ENCODE data around the gene C1S.

The C1S gene

DNA sequence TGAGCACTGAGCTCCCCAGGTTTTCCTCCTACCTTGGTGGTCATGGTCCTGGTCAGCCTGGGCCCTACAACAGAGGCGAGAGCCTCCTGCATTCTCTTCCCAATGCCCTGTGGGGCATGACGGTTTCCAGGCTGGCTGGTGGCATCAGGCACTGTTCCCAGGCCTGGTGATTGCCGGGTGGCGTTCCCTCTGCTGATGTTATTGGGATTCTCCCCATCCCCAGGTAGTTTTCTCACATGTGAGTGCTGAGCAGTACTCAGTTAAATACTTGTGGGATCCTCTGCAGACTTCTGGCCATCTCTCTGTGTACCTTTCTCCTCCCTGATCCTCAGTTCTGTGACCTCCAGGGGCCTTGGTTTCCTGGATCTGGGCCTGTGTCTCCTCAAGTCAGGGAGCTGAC is 16.0 kb downstream of the C1S start:
- no peak for DNase-seq (ENCODE audit: low read depth)

DNA sequence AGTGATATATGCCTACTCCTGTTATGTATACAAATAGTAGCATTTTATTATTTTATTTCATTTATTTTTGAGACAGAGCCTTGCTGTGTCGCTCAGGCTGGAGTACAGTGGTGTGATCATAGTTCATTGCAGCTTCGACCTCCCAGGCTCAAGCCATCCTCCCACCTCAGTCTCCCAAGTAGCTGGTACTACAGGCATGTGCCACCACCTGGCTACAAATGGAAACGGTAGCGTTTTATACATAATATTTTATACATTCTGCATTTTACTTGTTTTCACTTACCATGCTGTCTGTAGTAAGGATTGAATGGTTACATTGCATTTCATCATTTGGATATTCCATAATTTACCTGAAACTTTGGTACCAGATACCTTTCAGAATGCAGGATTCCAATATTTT is 17.6 kb downstream of the C1S start:
- DNase-seq (ENCODE audit: low read depth): no peak

DNA sequence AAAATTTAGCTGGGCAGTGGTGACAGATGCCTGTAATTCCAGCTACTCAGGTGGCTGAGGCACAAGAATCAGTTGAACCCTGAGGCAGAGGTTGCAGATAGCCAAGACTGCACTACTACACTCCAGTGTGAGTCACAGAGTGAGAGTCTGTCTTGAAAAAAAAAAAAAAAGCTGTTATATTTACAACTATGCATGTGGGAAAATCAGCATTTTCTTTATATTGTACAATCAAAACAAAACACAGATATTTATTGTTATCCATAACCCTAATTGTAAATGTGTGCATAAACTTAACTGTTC is 19.3 kb downstream of the C1S start:
- peak; percentile 81 for DNase-seq (ENCODE audit: low read depth)

DNA sequence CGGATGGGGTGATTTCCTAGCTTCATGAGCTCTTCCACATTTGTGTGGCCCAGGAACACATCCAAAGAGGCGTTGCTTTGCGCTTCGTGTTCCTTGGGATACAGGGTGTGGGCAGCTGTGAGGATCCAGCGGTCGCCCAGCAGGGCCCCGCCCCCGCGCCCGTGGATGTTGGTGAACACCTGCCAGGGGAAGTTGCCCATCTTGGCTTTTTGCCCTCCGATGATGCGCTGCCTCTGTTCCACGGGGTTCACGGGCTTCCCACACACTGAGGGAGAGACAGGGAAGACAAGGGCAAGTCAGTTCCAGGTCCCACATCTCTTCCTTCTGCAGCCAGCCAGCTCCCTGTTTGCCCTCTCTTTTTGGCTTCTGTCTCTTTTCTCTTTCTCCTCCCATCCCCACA is 20.5 kb downstream of the C1S start:
- DNase-seq (ENCODE audit: low read depth): no peak

DNA sequence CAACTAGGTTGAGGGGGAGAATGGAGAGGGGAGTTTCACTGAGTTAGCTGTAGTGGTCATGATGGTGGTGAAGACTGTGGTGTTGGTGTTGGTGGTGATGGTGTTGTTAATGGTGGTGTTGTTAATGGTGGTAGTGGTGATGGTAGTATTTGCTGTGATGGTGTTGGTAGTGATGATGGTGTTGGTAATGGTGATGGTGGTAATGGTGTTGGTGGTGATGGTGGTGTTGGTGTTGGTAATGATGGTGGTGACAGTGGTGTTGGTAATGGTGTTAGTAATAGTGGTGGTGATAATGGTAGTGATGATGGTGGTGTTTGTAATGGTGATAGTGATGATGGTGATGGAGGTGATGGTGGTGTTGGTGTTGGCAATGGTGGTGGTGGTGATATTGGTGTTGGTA is 22.6 kb downstream of the C1S start:
- DNase-seq (ENCODE audit: low read depth): no peak

DNA sequence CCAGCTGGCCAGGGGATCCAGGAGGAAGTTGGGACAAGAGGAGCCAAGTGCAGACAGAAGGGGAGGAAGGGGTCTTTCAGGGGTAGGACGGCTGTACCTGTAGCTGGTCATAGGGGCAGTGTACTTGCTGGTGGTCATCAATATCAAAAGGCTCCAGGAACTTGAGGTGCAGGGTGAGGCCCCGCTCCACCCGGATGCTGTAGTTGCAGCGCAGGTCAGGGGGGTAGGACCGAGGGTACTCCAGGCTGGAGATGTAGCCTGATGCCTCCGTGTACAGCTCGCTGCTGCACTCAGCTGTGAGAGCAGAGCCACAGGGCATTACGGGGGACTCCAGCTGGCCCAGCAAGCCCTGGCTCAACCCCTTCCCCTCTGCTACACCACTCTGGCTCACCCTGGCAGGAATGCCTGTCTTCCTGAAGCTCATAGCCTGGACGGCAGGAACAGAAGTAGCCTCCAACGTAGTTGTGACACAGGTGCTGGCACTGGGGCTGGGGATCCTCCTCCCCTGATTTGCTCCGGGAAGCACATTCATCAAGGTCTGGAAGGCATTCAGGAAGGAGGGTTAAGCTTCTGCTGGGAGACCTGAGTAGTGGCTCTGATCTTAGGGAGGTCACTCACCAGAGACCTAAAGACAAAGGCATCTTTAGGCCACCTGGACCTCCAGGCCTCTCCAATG is 28.8 kb downstream of the C1S start:
- no peak for DNase-seq (ENCODE audit: low read depth)

DNA sequence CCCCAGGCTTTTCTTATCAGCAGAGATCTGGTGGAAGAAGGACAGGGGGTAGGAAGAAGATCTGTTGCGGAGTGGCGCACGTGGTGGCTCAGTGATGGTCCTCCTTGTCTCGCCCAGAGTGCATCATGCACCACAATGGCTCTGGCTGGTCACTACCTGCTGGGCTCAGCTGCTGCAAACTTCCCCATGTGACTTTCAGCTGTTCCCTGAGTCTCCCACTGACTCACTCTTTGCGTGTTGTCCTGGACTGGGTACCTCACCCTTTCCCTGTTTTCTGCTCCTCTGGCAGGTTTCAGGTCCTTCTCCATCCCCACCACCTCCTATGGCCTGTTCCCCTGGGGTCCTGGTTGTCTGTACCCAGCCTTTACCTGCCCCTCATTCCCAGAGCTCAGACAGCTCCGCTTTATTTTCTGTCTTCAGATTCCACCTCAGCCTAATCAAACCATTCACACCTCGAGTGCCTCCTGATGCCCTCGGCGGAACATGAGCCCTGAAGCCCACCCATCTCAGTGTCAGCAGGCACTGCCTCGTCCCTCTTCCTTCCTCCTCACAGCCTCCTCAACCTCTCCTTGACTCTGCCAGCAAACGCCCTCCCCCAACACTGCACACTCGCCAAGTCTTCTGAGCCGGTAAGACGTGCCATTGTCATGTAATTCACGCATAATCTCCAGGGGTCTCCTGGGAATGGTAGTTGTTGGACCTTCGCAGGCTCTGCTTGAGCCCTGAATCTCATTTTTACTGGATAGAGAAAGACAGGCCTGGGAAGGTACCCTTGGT is 29.9 kb downstream of the C1S start:
- DNase-seq (ENCODE audit: low read depth): peak; percentile 15

DNA sequence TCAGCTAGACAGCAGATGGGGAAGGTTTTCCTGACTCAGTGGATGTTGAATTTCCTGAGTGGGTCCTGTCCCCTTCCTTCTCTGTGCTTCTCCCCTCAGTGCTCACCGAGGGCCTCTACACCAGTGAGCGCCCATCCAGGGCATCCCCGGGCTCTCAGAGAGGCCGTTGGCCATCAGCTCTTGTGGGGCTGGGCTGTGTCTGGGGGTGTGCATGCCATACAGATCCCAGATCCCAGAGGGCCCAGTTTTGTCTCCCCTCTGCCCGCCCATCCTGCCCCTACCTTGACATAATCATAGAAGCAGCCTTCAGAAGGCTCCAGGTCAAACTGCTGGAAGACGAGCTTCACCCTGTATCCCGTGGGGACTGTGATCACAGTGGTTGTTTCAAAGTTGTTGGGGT is 30.7 kb downstream of the C1S start:
- DNase-seq (ENCODE audit: low read depth): no peak

DNA sequence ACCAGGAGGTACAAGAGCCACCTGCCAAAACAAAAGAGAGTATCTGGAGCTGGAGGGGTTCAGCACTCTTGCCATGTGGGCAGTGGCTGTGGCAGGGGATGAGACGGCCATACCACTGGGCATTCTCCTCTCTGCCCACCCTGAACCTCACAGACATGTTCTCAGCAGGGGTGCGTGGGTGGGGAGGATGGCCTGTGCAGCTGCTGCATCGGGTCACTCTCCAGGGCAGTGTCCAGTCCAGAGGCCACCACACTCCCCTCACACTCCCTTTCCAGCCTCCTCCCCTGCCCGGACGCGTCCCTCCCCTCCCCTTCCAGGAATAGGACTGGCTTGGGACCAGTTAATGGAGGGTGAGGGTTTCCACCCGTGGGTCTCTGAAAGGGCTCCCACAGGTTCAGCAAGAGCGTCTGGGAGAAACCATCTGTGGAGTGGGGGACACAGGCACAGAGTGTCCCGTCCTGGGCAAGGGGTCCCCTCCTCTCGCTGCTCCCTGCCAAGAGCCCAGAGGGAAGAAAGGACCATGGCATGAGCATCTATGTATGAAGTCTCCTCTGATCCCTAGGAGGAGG is 31.2 kb downstream of the C1S start:
- DNase-seq (ENCODE audit: low read depth): peak; percentile 45

DNA sequence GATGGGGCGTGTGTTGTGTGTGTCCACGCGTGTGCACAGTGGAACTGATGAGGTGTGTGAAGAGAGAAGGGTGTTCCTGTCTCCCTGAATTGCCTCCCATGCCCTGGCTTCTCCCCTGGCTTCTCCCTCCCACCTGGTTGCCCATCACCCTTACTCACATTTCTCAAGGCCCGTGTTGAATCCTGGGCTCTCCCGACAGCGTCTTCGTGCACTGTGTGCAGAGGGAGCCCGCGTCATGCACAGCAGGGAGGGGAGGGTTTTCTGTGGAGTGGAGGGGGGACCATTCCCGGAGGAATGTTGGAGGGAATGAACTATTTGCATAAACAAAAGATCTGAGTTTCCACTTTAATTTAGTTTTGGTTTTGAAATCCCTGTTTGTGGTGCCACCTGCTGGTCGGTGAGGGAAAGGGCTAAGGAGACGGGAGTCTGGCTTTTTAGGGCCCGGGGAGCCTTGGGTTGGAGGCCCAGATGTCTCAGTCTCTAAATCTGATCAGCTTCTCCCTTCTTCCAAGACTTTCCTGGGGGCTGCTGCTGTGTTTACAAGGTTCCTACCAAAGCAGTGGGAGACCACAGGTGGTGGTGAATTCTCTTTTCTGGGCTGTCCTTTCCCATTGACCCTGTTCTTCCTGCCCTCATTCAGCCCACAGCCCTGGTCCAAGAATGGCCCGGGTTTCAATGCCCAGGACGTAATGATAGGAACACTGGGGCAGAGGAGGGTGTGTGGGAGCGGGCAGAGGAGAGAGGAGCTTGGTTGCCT is 31.9 kb downstream of the C1S start, which contains the start of gene C1R:
C1R (minus strand) TSS at position 217 of the 757 bp plus-strand sequence; CDS start at position 160, 57 bp downstream.
- peak; percentile 95 for DNase-seq (ENCODE audit: low read depth)

DNA sequence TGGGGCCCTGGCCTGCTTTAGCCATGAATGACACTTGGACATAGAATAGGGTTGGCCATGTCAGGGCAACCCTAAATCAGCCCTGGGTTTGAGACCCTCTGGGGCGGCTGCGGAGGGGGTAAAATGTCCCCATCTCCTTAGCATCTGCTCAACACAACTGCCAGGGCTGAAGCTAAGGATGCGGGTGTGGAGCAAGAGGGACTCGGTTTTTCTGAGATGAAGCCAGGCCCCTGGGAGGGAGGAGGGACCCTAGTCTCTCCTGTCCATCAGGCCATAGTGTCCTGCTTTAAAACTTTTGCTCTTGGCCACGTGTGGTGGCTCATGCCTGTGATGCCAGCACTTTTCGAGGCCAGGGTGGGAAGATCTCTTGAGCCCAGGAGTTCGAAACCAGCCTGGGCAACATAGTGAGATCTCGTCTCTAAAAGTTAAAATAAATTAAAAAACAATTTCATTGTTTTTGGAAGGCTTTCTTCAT is 32.5 kb downstream of the C1S start:
- DNase-seq (ENCODE audit: low read depth): no peak

DNA sequence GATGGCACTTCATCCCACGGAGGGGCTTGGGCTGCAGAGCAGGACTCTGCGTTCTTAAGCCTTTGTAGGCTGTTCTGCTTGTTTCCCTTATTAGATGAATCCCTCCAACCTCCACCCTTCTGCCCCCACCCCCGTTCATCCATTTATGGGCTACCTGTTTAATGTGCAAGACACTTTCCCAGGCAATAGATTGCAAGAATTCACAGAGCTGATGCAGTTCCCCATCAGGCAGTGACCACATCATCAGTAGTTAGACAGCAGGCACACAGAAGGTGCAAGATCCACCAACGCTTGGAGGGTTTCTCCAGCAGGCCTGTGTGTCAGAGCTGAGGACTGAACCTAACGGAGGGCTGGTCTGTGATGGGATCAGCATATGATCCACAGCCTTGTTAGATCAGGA is 33.0 kb downstream of the C1S start:
- DNase-seq (ENCODE audit: low read depth): no peak

DNA sequence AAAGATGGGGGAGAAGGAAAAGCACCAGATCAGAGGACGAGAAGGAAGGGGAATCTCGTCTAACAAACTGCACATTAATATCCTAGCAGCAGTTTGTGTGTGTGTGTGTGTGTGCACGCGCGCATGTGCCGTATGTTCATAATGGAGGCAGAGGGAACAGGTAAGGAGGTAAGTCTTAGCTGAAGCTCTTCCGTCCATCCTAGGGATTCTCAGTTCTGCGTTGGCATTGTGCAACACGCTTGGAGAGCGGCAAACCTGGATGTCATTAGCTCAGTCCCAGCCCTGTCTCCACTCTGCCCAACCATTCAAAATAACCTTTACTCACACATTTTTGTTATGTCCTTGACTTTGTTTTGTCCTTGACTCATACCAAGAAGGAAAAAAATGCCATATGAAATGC is 33.4 kb downstream of the C1S start:
- peak; percentile 57 for DNase-seq (ENCODE audit: low read depth)

DNA sequence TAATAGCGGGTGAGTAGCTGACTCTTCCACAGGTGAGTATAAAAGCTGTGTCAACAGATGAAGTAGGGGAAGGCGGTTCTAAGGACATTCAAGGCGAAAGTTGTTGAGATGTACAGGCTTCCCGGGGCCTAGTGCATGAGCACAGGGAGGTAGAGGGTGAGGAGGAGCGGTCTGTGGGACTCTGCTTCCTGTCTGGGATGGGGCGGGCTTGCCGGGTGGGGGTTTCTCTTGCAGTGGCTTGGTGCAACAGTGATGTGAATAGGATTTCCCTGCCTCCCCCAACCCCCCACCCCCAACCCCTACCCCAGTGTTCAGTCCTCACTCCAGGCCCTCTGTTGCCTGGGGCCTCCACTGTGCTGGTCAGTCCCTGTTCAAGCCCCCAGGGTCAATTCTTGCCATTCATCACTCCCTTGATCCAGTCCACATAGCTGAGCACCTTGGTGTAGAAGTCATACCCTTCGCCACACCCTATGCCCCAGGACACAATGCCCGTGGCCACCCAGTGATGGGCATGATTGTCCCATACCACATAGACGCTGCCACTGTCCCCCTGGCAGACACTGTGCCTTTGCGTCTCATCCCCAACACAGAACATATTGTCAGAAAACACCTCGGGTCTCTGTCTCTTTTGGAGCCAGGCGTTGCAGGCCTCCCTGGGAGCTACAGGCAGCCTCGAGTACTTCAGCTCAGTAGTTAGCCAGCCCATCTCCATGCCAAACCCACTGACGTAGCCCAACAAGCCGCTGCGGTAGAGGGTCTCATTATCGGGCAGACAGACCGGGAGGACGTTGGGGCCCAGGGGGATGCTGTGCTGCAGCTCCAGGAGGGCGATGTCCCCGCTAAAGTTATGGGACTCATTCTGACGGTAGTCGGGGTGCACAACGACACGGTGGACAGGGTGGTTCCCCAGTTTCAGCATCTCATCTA is 35.8 kb downstream of the C1S start:
- no peak for DNase-seq (ENCODE audit: low read depth)

DNA sequence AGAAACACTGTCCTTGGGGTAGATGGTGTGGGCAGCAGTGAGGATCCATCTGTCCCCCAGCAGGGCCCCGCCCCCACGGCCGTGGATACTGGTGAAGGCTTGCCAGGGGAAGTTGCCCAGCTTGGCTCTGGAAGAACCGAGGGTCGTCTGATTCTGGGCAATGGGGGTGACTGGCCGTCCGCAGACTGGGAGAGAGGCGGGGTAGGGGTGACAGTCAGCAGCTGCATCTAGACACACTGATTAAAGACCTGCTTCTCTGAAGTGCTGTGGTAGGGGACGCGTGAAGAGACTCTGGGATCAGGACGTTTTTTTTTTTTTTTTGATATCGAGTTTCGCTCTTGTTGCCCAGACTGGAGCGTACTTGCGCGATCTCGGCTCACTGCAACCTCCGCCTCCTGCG is 36.5 kb downstream of the C1S start:
- DNase-seq (ENCODE audit: low read depth): no peak

DNA sequence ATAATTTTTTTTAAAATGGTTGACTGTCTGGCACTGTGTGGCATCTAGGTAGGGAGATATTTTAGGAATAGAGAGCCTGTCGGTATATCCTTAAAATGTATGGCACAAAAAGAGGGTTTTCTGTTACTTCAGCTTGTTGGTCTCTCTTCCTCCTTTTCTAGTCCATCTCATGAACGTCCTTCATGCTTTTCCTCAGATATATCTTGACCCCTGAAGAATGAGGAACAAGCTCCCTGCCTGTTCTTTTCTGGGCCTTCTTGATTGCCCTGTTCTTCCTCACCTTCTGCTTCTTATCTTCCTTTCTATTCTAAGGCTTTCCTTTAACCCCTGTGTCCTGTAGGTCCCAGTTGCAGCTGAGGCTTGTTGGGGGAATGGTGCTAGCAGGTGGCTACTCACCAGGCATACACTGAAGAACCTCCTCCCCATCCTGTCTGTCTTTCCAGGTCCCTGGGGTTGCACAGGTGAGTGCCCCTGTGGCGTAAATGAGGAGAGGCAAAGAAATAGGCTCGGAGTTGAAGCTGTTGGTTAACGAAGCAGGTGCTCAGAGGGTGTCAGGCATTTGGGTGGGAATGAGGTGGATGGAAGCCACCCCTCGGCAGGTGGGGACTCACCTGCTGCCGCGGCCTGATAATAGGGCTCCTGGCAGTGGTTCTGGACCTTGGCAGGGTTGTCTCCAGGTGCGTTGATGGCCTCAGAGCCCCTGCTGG is 38.9 kb downstream of the C1S start:
- DNase-seq (ENCODE audit: low read depth): no peak

DNA sequence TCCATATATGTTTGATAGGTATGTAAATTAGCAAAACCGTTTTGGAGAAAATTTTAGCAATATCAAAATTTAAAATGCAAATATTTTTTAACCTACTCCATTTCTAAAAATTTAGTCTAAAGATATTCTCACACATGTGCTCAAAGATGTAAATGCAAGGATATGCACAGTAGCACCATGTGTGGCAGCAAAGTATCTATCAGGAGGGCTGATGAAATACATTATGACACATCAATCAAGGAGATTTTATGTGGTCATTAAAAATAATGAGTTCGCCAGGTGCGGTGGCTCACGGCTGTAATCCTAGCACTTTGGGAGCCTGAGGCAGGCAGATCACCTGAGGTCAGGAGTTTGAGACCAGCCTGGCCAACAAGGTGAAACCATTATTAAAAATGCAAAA is 39.7 kb downstream of the C1S start:
- DNase-seq (ENCODE audit: low read depth): no peak

DNA sequence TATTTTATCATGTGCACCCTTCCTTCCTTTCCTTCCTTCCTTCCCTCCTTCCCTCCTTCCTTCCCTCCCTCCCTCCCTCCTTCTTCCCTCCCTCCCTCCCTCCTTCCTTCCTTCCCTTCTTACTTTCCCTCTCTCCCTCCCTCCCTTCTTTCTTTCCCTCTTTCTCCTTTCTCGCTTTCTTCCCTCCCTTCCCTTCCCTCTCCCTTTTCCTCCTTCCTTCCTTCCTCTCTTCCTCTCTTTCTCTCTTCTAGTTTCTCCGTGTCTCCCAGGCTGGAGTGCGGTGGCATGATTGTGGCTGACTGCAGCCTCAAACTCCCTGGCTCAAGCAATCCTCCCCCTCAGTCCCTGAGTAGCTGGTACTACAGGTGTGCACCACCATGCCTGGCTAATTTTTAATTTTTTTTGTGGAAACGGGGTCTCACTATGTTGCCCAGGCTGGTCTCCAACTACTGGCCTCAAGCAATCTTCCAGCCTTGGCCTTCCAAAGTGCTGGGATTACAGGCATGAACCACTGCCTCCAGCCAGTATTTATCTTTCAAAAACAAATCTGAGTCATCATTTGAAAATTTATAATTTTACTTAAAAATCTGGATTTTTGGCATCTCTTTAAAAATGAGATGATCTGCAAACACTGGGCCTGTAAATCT is 40.7 kb downstream of the C1S start:
- DNase-seq (ENCODE audit: low read depth): peak; percentile 13

DNA sequence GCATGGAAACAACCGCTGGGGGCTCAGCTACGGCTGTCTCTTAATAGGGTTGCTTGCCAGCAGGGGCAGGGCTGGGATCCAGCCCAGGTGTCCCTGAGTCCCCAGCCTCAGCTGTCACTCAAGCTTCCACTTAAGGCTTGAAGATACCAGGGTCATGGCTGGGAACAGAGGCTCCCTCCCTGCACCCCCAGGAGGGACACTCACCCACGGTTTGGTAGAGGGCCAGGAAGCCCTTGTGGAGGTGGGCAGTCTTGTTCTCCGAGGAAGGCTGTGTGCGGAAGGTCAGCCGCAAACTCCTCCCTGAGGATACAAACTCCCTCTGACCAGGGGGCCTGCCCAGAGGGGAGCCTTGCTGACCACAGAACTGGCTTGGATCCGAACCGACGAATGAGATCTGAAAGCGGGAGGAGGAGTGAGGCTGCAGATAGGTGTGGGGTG is 41.2 kb downstream of the C1S start:
- DNase-seq (ENCODE audit: low read depth): no peak

DNA sequence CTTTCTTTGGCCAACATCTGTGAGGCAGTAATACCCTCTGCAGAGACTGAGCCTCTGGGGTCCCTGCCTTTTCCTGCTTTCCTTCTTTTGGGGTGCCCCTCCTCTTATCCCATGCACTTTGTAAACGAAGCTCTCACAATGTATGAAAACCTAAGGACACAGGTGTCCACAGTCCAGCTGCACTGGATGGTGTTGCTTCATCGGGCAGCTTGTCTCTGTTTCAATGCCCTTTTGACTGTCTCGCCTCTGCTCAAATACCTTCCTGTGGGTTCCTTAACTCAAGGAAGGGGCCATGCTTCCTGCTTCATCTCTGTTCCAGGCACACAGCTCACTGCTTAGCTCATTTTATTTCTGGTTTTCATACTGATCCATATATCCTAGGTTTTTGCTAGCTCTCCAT is 42.1 kb downstream of the C1S start:
- DNase-seq (ENCODE audit: low read depth): no peak

Data from EH (cell line).